ENCODE measurements around the gene TXNRD2.
A peak's percentile ranks its signal among the peaks of the same experiment; 100 is the strongest.

TXNRD2 gene

GRCh38 chr22:19941365-19942082, at the start of gene TXNRD2, which contains the start of gene COMT:
Gene TXNRD2 (minus strand): TSS chr22:19941818. CDS start chr22:19941803, 15 bp downstream.
Gene COMT (plus strand): TSS chr22:19941772. CDS start chr22:19962527, 20,755 bp downstream.
- peak; percentile 68 for DNase-seq

GRCh38 chr22:19991395-19991644, 49.7 kb upstream of the TXNRD2 start:
- no peak for DNase-seq

- no peak for DNase-seq
Observed at GRCh38 chr22:19990609-19991394, 49.2 kb upstream of the TXNRD2 start.

GRCh38 chr22:19990188-19990587, 48.6 kb upstream of the TXNRD2 start:
- DNase-seq, result no peak

DNA sequence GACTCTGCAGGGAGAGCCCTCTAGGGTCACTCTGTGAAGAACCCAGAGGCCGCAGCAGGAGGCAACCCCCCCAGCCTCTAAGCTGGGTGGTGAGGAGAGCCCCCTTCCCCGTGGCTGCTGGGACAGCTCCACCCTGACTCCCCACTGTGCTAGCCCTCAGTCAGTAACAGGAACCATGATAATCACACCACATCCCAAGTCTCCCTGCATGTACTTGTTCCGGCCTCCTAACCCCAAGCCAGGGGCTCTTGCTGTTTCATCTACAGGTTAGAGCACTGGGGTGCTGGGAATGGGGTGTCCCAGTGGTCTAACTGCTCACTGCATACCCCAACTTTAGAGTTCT, 48.1 kb upstream of the TXNRD2 start:
- DNase-seq, result no peak

GRCh38 chr22:19988965-19989724, 47.5 kb upstream of the TXNRD2 start:
- DNase-seq, result no peak

DNA sequence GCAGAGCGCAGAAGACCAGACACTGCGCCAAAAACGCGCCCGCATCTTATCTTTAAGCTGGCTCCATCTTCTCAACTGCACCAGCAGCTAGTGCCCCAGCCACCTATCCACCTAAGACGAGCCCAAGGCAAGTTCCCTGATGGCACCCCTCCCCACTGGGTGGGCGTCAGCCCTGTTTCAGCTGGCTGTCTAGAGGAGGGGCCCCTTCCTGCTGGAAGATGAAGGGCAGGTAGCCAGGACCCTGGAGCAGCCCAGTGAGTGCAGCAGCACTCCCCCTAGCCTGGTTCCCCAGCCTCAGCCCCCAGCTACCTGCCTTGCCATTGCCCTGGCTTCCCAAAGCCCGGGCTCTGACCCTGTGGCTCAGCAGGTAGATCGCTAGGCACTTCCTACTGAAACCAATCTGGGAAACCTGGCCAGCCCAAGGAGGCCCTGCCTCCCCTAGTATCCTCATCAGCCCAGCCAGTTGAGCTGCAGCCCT, 46.8 kb upstream of the TXNRD2 start:
- DNase-seq, result no peak

- no peak for DNase-seq
Observed at GRCh38 chr22:19987394-19988306, 46.0 kb upstream of the TXNRD2 start.

- peak; percentile 61 for DNase-seq
Observed at GRCh38 chr22:19986410-19987341, 45.1 kb upstream of the TXNRD2 start.

DNA sequence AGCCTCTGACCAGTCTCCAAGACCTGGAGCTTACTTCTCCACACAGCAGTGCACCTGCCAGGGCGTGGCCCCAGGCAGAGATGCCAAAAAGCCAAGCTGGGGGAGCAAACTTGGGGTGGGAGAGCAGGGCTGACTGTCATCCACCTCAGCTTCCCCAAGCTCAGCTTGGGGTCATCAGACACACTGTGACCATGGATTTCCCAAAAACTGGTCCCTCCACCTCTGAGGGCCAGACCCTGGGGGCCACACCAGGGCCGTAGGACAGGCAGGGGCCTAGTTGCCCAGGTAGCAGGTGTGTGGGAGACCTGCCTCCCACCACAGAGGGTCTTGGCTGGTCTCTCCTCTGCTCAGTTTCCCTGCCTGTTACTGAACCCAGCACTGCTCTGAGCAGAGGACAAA, 44.4 kb upstream of the TXNRD2 start:
- no peak for DNase-seq

- no peak for DNase-seq
Observed at GRCh38 chr22:19984851-19985811, 43.5 kb upstream of the TXNRD2 start.

- no peak for DNase-seq
Observed at GRCh38 chr22:19984201-19984753, 42.7 kb upstream of the TXNRD2 start.

DNA sequence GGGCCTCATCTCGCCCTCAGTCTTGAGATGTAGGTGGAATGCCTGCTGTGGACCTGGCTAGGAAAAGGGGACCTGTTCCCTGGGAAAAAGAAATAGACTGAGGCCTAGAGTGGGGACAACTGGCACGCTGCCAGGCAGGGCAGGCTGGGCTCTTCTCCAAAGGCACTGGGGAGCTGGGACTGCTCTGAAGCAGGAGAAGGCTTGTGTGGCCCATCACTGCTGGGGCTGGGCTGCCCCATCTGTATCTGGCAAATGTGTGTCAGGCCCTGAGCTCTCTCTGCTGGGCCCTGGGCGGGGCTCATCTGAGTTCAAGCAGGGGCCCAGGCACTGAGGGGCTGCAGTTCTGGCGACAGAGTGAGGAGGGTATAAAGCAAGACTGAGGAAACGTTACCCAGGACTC, 42.1 kb upstream of the TXNRD2 start:
- DNase-seq, result no peak

DNA sequence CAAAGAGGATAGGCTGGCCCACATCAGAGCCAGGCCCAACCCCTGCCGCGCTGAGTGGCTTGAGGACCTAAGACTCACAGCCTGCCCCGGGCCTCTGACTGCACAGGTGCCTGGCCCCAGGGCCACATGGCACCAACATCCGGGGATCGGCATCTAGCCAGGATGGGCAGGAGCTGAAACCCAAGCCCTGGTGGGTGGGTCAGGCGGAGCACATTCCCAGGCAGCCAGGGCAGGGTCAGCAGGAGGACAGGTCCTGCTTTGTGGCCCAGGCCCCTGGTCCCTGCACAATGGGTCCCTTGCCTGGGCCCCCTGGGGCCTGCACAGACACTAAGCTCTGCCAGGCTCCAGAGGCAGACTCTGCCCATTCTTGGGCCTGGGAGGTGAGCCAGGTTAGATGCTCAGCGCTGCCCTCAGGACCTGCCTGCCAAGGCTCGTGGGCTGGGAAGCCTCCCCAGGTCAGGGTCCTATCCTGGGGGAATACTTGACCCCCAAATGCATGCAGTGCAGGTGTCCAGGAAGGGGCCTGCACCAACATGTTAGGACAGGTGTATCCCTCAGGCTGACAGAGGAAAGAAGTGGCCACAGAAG, 41.5 kb upstream of the TXNRD2 start:
- no peak for DNase-seq

GRCh38 chr22:19981961-19982920, 40.6 kb upstream of the TXNRD2 start:
- DNase-seq, result no peak

DNA sequence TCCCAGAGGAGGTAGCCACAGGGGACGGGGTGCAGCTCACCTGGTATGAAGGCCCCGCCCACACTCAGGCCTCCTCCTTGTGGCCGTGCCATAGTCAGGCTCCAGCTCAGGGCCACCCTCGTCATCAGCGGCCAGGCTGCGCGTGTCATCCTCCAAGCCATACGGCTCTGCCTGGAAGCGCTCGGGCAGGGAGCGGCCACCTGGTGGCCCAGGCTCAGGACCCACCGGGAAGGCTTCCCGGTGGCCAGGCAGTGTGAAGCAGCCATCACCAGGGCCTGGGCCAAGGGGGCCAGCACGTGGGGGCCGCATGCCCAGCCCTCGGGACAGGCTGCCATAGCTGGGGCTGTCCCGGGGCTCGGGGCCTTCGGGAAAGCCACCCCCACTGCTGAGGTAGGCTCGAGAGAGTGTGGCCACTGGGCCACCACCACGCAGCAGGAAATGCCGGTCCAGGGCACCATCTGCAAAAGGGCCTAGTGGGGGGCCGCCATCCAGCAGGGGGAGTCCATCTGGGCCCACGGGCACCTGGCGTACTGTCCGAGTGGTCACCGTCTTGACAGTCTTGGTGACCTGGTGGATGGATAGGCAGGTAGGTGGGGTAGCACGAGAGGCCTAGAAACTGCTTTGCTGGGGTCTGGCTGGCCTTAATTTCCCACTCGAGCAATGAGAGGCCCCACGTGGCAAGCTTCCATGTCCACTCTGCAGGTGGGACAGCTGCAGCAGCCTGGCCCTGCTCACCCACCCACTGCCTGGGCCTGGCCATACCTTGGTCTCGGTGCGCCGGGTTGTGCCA, 39.7 kb upstream of the TXNRD2 start:
- DNase-seq, result no peak

GRCh38 chr22:19980766-19981165, 39.1 kb upstream of the TXNRD2 start:
- no peak for DNase-seq
